BJ (cell line): ENCODE results near the gene RBMS3. TPM values are rescaled to one million over a fixed set of nuclear protein-coding genes. Genes with fewer than 3 reads are reported as not detected.
"Not testable (repeated sequence)": the region's sequence is repeated elsewhere in the genome, so short reads cannot be mapped to it uniquely, and the experiment has no call there.

Experiments
- CTCF ChIA-PET: fragments of 350-600 bp; formaldehyde crosslinking; extraction: SDS; loops from one replicate; lab custom pipeline; 2021; ENCODE audit warnings: antibody characterized with exemption, inconsistent platforms; lab: Yijun Ruan, JAX
- POLR2A ChIA-PET: fragments of 300-600 bp; sonication (Branson Sonifier 250); formaldehyde crosslinking; extraction: SDS; loops from one replicate; lab custom pipeline; 2021; ENCODE audit warnings: antibody characterized with exemption; lab: Charles Lee
- DNase-seq: peaks from one replicate; pipeline ENCODE4 v3.0.0-alpha.2; 2011; ENCODE audit warnings: low read depth
- H3K27me3 ChIP-seq: 2 replicates; pipeline ENCODE4 v1.6.0; 2011; ENCODE audit warnings: low read length; ENCODE audit not compliant: control insufficient read depth, insufficient read depth
- H3K36me3 ChIP-seq: 2 replicates; pipeline ENCODE4 v1.5.1; 2011; ENCODE audit warnings: low read length; ENCODE audit not compliant: control insufficient read depth, insufficient read depth
- H3K4me3 ChIP-seq: 2 replicates; pipeline ENCODE4 v1.5.1; 2011; ENCODE audit warnings: low read depth, mild to moderate bottlenecking, control low read depth, low read length
- polyA plus RNA-seq: library from polyadenylated mRNA; depleted of rRNA; stranded (reverse); fragments of >200 nt; gene quantifications from 2 replicates; pipeline ENCODE4 v1.2.3, GENCODE V29; 2011
- TF ChIP-seq, protein P1 (sequence below): IDR thresholded peaks from 2 replicates; pipeline ENCODE4 v1.5.1; 2011; ENCODE audit warnings: low read depth, mild to moderate bottlenecking, control low read depth, inconsistent platforms, low read length, moderate library complexity; ENCODE audit not compliant: insufficient read depth

The RBMS3 gene
- polyA plus RNA-seq, 1 experiment = 14.5 TPM

DNA sequence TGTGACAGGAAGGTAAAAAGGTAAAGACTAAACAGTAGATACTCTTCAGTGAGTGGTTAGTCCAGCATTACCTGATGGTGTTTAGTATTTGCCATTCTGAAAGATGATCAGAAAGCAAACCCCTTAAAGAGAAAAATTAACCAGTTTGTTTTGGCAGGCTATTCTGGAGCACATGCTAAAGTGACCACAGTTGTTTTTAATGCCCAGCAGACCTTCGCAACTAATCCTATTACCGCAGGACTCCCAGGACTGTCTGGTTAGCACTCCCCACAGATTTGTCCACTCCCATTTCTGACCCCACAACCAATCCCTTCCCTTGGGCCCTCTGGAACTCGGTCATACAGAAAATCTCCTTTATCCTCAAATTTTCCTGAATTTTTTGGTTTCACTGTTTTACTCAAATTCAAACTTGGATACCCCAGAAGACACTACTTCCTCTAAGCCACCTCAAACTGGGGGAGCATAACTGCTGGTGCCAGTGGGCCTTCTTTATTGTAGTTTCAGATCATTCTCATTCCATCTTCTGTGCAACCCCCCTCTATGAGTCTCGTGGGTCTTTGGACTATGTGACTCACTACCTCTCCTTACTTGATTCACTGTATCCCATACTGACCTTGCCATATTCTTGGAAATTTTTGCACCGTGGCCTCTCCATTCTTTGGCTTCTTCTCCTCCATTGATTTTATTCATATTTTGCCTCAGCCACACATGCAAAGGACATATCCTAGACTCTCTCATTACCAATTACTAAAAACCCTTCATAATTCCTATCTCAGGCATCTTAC is 104.4 kb downstream of the RBMS3 start:
- POLR2A ChIA-PET = no interaction called here
- H3K27me3 ChIP-seq = no peaks in the 10 kb centered on the region
- DNase-seq = no peak
- H3K36me3 ChIP-seq = no peaks in the 10 kb centered on the region
- CTCF ChIA-PET = no interaction called here
- H3K4me3 ChIP-seq = no peak overlapping the region
- TF ChIP-seq, protein P1, sequence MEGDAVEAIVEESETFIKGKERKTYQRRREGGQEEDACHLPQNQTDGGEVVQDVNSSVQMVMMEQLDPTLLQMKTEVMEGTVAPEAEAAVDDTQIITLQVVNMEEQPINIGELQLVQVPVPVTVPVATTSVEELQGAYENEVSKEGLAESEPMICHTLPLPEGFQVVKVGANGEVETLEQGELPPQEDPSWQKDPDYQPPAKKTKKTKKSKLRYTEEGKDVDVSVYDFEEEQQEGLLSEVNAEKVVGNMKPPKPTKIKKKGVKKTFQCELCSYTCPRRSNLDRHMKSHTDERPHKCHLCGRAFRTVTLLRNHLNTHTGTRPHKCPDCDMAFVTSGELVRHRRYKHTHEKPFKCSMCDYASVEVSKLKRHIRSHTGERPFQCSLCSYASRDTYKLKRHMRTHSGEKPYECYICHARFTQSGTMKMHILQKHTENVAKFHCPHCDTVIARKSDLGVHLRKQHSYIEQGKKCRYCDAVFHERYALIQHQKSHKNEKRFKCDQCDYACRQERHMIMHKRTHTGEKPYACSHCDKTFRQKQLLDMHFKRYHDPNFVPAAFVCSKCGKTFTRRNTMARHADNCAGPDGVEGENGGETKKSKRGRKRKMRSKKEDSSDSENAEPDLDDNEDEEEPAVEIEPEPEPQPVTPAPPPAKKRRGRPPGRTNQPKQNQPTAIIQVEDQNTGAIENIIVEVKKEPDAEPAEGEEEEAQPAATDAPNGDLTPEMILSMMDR = no peak

DNA sequence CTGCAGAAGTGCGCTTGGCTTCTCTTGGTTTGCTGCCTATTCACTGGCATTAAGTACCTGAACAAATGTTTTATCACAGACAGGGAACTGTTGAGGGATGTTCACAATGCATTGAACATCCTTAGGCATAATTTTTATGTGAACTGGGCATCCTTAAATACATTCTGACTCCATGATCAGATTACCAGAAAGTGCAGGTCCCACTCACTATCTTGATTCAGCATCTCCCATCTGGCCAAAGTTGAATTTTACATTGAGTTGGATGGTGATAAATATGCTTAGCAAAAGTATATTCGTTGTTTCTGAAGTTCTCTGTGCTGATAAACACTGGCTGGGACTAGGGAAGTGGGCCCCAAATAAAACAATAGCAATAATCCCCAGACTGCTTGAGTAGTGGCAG is 108.5 kb downstream of the RBMS3 start:
- POLR2A ChIA-PET = no interaction called here
- TF ChIP-seq, protein P1 = no peak
- H3K27me3 ChIP-seq = no peaks in the 10 kb centered on the region

DNA sequence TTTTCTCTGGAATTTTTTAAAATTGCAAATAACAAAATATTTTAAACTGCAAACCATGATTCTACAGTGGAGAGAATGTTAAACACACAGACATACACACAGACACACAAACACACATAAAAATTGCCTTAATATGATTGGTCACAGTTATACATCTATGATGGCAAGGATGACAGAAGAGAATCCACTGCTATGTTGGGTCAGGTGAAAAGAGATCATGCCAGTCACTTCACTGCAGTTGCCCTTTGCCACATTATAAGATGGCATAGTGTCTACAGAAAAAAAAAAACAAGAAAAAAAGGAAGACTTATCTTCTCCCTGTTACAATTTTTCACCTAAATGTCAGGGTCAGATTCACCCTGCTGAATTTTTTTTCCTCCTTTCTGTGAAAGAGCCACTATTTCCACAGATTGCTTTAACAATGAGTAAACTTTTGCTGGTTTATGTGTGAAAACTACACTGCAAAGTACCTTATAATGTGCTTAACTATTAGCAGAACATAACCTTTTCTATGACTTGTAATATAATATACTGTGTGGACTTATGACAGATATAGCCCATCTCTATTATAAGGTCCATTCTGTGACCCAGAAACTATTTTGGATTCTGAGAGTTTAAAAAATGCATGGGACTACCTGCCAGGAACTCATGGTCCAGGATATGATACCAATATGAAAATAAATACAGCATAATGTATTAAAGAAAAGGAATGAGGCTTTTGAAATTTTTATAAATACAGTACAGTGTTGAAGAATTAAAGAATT is 111.9 kb downstream of the RBMS3 start:
- TF ChIP-seq, protein P1 = no peak
- no peak for DNase-seq
- CTCF ChIA-PET = interaction anchor here (1.4 kb wide), 1 partner anchor 10 kb away, joined by 5 read pairs; no protein-coding TSS in a partner anchor
- Histone ChIP-seq H3K4me3 (no peak overlapping the region), H3K27me3 (no peaks in the 10 kb centered on the region), H3K36me3 (no peaks in the 10 kb centered on the region)
- POLR2A ChIA-PET = no interaction called here

More for the DNA sequence above, 108.5 kb downstream of the RBMS3 start:
- H3K4me3 ChIP-seq = no peak overlapping the region
- no peak for DNase-seq
- H3K36me3 ChIP-seq = no peaks in the 10 kb centered on the region
- CTCF ChIA-PET = no interaction called here

DNA sequence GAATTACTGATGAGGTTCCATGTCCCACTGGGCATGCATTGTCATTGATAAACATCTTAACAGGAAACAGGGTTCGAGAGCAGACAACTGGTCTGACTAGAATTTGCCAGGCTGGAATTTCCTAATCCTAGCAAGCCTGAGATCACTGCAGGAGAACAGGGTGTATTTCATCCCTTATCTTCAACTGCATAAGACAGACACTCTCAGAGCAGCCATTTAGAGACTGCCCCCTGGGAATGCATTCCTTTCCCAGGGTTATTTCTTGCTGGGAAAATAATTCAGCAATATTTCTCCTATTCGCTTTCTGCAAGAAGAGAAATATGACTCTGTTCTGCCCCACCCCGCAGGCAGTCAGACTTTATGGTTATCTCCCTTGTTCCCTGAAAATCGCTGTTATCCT is 113.1 kb downstream of the RBMS3 start:
- H3K36me3 ChIP-seq, DNase-seq, POLR2A ChIA-PET, H3K4me3 ChIP-seq, H3K27me3 ChIP-seq, CTCF ChIA-PET: not testable (repeated sequence)

DNA sequence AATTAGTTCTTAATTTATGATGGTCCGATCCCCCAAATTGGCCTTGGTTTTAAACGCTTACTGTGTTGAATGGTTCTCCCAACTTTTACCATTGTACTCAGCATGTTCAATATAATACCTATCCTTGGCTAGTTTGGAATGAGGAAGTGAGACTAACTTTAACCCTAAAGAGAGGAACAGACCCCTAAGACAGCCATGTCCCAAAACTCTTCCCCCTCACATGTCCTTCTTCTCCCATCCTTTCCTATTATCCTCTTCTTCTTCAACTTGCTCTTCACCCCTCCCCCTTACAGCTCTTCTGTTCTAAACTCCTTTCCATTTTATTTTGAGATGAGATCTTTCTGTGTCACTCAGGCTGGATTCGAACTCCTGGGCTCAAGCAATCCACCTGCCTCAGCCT is 116.5 kb downstream of the RBMS3 start:
- no peak for DNase-seq
- H3K27me3 ChIP-seq = no peaks in the 10 kb centered on the region
- POLR2A ChIA-PET = no interaction called here
- CTCF ChIA-PET = no interaction called here
- H3K36me3 ChIP-seq = no peaks in the 10 kb centered on the region
- TF ChIP-seq, protein P1 = no peak
- H3K4me3 ChIP-seq = no peak overlapping the region
